AG04450 (cell line): ENCODE data around the gene LMO2. TPM values are rescaled to one million over a fixed set of nuclear protein-coding genes. Genes with fewer than 3 reads are reported as not detected.

Source experiments
- CTCF ChIA-PET: fragments of 300-600, 350-600 bp; formaldehyde crosslinking; extraction: SDS; loops from one replicate; lab custom pipeline; 2022; ENCODE audit warnings: antibody characterized with exemption, inconsistent platforms; lab: Charles Lee
- POLR2A ChIA-PET: fragments of 350-600 bp; formaldehyde crosslinking; extraction: SDS; loops from one replicate; lab custom pipeline; 2021; ENCODE audit warnings: antibody characterized with exemption, inconsistent platforms; lab: Yijun Ruan, JAX
- DNase-seq: peaks from one replicate; pipeline ENCODE4 v3.0.0-alpha.2; 2011; ENCODE audit warnings: low read depth, low spot score
- H3K27ac ChIP-seq: one replicate; pipeline ENCODE4 v1.5.1; 2012; ENCODE audit warnings: low read depth, low read length, control low read depth
- H3K27me3 ChIP-seq: one replicate; pipeline ENCODE4 v1.6.0; 2012; ENCODE audit warnings: low read length; ENCODE audit not compliant: control insufficient read depth, insufficient read depth
- H3K4me3 ChIP-seq: 2 replicates; pipeline ENCODE4 v1.5.1; 2011; ENCODE audit warnings: mild to moderate bottlenecking, low read depth, low read length, control low read depth
- H3K9me3 ChIP-seq: 2 replicates; pipeline ENCODE4 v1.5.1; 2012; ENCODE audit warnings: low read length; ENCODE audit not compliant: control insufficient read depth, insufficient read depth
- polyA plus RNA-seq: library from polyadenylated mRNA; depleted of rRNA; stranded (reverse); fragments of >200 nt; gene quantifications from 2 replicates; pipeline ENCODE4 v1.2.3, GENCODE V29; 2011
- TF ChIP-seq, protein P1 (sequence below): IDR thresholded peaks from 2 replicates; pipeline ENCODE4 v1.5.1; 2011; ENCODE audit warnings: low read depth, low read length, control low read depth, inconsistent platforms

Gene LMO2
- polyA plus RNA-seq, 1 experiment = 0.05 TPM

DNA sequence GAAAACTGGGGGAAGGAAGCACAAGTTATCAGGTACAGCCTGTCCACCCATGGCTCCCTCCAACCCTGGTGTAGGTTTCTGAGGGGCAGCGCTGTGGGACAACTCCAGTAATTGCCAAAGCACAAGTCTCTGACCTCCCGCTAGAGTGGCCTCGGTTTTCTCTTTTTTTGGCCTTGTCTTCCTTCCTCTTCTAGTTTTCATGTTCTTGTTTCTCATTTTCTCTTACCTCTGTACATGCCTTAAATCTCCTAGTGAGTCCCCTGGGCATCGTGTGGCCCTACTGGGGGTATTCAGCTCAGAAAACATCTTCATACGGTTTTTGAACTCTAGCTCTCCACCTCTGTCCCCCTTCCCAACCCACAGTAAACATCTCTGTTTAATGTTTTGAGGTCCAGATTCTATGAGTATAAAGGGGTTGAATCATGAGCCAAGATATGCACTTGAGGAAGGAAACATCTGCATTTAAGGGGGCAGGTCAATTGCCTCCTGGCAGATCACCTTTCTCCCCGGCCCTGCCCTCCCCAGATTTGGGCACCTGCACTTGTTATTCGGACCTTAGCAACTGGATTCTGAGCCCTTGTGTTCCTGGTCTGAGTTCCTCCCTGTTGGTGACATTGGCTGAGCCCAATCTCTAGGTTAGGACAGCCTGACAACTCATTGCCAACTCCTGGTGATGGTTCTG, 8.4 kb upstream of the LMO2 start:
- peaks cover 20% of the 10 kb centered on the region for H3K27me3 ChIP-seq
- no peak overlapping the region for H3K4me3 ChIP-seq
- ChIA-PET POLR2A (interaction anchor here (1.2 kb wide), 1 partner anchor 12 kb away, joined by 3 read pairs; no protein-coding TSS in a partner anchor), CTCF (no interaction called here)
- TF ChIP-seq, protein P1, sequence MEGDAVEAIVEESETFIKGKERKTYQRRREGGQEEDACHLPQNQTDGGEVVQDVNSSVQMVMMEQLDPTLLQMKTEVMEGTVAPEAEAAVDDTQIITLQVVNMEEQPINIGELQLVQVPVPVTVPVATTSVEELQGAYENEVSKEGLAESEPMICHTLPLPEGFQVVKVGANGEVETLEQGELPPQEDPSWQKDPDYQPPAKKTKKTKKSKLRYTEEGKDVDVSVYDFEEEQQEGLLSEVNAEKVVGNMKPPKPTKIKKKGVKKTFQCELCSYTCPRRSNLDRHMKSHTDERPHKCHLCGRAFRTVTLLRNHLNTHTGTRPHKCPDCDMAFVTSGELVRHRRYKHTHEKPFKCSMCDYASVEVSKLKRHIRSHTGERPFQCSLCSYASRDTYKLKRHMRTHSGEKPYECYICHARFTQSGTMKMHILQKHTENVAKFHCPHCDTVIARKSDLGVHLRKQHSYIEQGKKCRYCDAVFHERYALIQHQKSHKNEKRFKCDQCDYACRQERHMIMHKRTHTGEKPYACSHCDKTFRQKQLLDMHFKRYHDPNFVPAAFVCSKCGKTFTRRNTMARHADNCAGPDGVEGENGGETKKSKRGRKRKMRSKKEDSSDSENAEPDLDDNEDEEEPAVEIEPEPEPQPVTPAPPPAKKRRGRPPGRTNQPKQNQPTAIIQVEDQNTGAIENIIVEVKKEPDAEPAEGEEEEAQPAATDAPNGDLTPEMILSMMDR = no peak
- DNase-seq = no peak
- no peak overlapping the region for H3K27ac ChIP-seq
- no peaks in the 10 kb centered on the region for H3K9me3 ChIP-seq

DNA sequence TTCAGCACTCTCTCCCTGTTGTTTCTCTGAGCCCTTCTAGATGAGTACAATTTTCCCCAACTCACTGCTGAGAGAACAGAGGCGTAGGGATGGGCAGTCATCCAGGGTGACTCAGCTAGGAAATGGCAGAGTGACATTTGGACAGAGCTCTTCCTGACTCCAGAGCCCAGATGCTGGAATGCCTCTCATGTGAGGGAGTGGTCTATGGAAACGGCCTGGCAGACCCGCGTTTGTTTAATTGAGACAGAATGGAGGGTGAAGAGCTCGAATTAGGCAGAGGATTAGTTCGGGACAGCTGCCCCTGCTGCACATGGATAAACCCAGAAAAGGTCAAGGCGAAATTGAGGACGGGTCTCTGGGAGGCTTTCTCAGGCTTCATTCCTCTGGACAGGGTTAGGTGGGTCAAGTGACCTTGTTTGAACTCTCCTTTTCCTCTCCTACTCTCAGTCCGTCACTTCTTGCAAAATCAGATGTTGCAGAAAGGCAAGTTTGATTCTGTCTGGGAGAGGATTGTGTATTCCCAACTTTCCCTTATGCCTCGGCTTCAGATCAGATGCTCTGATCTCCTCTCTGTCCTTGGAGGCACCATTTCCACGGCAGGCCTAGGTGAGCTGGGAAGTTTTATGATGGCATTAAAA, 7.6 kb upstream of the LMO2 start:
- Histone ChIP-seq H3K27ac (no peak overlapping the region), H3K4me3 (no peak overlapping the region), H3K9me3 (no peaks in the 10 kb centered on the region), H3K27me3 (peaks cover 18% of the 10 kb centered on the region)
- TF ChIP-seq, protein P1 = no peak
- DNase-seq = peak; percentile 7
- CTCF ChIA-PET = interaction anchor here (1.5 kb wide), 1 partner anchor 42 kb away, joined by 4 read pairs; no protein-coding TSS in a partner anchor
- POLR2A ChIA-PET = interaction anchor here (1.2 kb wide), 1 partner anchor 13 kb away, joined by 3 read pairs; no protein-coding TSS in a partner anchor

DNA sequence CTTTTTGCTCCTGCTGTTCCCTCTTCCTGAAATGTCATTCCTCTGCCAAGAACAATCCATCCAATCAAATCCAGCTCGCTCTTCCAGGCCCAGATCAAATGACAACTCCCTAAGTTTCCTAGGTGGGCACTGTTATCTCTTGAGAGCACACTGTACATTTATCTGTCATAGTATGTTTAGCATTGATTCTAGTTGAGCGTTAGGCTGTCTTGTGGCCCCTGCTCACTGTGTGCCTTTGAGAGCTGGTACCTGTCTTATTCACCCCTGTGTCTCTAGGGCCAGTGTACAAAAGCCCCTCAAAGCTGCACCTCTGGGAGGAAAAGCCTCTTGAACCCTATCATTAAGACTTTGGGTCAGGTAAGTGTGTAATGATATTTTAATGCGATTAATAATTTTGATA, 7.1 kb upstream of the LMO2 start:
- ChIA-PET CTCF (interaction anchor here (1.5 kb wide), 1 partner anchor 41 kb away, joined by 4 read pairs; no protein-coding TSS in a partner anchor), POLR2A (interaction anchor here (1.2 kb wide), 1 partner anchor 14 kb away, joined by 3 read pairs; no protein-coding TSS in a partner anchor)
- H3K9me3 ChIP-seq = no peaks in the 10 kb centered on the region
- H3K27me3 ChIP-seq = peaks cover 17% of the 10 kb centered on the region
- no peak for DNase-seq
- H3K4me3 ChIP-seq = no peak overlapping the region
- no peak overlapping the region for H3K27ac ChIP-seq
- TF ChIP-seq, protein P1 = no peak

DNA sequence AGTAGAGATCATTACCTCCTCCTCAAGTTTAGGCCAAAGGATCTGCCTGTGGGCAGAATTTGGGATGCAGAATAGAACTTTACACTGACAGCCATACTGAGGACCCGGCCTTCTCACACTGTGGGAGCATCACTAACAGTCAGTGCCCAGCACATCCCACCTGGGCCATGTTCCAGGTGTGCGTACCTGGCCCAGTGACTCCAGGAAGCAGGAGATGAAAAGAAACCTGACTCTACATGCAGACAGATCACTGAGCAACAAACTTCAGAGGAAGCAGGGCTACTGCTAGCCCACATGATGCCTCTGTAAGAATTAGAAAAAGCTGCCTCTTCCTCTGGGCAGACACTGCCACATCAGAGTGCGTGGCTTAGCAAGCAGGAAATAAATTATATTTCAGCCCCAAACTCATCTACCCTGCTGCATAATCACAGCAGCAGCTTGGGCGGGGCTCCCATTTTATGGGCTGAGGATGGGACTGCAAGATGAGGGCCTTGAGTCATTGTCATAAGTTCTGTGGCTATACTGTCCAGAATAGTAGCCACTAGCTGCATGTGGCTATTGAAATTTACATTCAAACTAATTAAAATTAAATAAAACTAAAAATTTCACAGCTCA, 6.0 kb upstream of the LMO2 start:
- DNase-seq = no peak
- H3K9me3 ChIP-seq = no peaks in the 10 kb centered on the region; the same call in 1 of the 2 replicates
- peaks cover 16% of the 10 kb centered on the region for H3K27me3 ChIP-seq
- CTCF ChIA-PET = interaction anchor here (1.5 kb wide), 1 partner anchor 40 kb away, joined by 4 read pairs; no protein-coding TSS in a partner anchor
- POLR2A ChIA-PET = no interaction called here
- TF ChIP-seq, protein P1 = no peak
- H3K4me3 ChIP-seq = no peak overlapping the region
- H3K27ac ChIP-seq = no peak overlapping the region
